HG02870 (cell line): ENCODE data around the gene ZKSCAN2.

Source experiments
- ATAC-seq: cut with Tn5 transposase; IDR thresholded peaks from one replicate; pipeline ENCODE4 v1.9.1; 2021; ENCODE audit warnings: mild to moderate bottlenecking, moderate library complexity; ENCODE audit not compliant: unreplicated experiment

The ZKSCAN2 gene

GRCh38 chr16:25257470-25257955 lies at the start of gene ZKSCAN2:
Gene ZKSCAN2 (minus strand): TSS chr16:25257845. CDS start chr16:25257127, 718 bp downstream.
- ATAC-seq, result peak; percentile 75

GRCh38 chr16:25299792-25300590 lies 42.3 kb upstream of the ZKSCAN2 start:
- ATAC-seq, result no peak

DNA sequence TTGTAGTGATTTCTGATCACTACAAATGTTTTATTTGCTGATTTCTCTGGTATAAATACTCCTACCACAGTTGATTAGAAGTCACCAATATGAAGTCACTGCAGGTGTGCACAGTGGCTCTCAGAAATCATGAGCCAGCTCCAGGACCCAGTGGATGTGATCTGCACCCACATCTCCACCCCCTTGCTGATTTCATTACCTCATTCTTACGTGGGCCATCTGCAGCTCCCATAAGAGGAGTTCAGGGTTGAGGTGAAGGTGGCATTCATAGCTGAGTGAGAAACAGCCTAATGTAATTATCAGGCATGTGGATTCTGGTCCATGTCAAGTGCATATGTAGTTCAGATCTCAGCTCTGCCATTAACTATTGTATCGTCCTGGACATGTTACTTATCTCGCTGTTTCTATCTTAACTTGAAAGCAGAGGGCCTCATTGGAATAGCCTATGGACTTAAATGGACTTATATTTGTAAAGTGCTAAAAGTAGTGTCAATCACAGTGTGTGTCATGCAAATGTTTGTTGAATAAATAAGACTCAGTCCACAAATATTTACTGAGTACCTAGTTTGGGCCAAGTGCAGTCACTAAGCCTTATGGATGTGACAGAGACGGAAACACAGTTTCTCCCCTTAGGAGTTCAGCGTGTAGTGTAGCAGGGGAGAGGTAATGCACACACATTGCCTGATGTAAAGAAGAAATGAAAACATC lies 40.7 kb upstream of the ZKSCAN2 start:
- ATAC-seq, result no peak

DNA sequence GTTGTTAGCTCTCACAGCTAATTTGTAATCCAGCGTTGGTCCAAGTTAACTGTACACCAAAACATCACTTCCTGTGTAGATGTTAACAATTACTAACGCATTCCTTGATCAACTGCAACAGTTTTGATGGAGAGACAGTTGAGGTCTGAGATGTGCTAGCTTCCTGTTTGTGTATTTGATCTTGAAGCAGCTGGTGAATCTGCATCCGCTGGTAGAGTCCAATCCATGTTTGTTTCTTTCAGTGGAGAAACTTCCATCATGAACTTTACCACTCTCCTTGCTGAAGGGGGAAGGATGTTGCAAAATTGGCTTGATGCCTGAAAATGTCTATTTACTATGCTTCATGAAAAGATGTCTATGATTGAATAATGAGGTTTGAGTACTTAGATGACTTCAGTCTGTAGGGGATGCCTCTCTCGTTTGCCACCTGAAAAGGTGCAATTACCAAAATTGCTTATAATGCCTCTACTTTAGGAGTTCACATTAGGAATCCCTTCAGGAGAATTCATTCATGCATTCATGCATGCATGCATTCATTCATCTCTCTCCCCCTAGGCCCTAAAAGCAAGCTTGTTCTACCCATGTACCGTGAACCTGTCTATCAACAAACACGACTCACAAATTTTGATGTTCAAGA lies 39.6 kb upstream of the ZKSCAN2 start:
- no peak for ATAC-seq

DNA sequence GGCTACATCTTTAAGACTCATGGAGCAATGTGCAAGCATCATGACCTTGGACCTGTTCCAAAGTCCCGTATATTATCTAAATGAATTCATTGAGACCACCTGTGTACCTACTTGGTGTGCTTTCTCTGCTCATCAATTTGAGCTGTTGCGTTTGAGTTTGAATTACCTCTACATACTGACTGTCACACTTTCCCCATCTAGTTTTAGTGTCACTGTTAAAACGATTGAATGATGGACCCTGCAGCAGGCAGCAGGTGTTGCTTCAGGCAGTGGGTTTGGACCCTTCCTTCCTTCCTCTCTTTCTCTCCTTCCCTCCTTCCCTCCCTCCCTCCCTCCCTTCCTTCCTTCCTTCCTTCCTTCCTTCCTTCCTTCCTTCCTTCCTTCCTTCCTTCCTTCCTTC lies 33.9 kb upstream of the ZKSCAN2 start:
- ATAC-seq, result no peak

DNA sequence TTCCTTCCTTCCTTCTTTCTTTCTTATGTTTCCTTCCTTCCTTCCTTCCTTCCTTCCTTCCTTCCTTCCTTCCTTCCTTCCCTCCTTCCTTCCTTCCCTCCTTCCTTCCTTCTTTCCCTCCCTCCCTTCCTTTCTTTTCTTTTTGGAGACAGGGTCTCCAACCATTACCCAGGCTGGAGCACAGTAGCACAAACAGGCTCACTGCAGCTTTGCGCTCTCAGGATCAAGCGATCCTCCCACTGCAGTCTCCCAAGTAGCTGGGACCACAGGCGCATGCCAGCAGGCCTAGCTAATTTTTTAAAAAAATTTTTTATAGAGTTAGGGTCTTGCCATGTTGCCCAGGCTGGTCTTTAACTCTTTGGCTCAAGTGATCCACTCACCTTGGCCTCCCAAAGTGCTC lies 31.8 kb upstream of the ZKSCAN2 start:
- ATAC-seq, result no peak

GRCh38 chr16:25279491-25279890 lies 21.8 kb upstream of the ZKSCAN2 start:
- ATAC-seq, result no peak

- ATAC-seq, result no peak
Measured at GRCh38 chr16:25271421-25271820, 13.8 kb upstream of the ZKSCAN2 start.

- no peak for ATAC-seq
Measured at GRCh38 chr16:25270577-25270976, 12.9 kb upstream of the ZKSCAN2 start.

DNA sequence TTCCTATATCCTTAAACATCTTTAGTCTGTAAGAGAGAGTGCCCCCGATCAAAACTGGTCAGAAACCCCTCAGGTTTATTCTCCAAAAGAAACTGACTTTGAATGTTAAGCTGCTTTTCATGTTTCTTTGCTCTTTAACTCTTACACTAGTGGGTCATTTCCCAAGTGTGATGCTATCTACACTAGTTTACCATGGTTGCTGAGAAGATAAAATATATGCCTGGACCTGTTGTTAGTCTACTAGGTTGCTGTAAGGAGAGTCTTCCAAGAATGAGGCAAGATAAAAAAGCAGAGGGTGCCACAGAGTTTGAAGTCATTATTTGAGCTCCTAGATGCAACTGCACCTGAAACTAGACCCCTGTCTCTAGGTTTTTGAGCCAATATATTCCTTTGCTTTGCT lies 12.2 kb upstream of the ZKSCAN2 start:
- ATAC-seq, result no peak

DNA sequence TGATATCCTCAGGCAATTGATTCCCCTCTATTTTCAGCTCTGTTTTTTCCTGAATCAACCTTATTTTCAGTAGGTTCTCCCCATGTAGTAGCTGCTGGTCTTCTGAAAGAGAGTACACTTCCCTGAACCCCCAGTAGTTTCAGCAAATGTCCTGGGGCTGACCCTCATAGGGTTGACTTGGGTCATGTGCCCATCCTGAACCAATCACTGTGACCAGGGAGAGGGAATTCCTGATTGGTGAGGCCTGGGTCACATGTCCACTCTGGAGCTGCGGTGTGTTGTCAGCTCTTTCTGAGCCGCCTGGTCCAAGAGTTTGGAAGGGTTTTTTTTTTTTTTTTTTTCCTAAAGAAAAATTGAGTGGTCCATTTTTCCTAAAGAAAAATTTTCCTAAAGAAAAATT lies 8.3 kb upstream of the ZKSCAN2 start:
- ATAC-seq, result no peak

- ATAC-seq, result no peak
Measured at GRCh38 chr16:25264597-25264996, 7.0 kb upstream of the ZKSCAN2 start.

DNA sequence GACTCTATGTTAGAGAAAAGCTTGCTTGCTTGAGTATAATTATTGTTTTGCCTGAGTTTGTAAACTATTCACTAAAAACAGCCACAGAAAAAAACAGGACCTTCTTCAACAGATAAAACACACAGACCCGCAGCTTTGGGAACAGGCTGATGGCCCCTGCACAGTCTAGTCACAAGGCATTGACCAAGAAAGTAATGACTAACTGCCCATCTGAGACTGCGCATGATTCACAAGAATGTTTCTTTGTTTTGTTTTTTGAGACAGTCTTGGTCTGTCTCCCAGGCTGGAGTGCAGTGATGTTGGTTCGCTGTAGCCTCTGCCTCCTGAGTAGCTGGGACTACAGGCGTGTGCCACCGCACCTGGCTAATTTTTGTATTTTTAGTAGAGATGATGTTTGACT lies 2.8 kb upstream of the ZKSCAN2 start:
- no peak for ATAC-seq

DNA sequence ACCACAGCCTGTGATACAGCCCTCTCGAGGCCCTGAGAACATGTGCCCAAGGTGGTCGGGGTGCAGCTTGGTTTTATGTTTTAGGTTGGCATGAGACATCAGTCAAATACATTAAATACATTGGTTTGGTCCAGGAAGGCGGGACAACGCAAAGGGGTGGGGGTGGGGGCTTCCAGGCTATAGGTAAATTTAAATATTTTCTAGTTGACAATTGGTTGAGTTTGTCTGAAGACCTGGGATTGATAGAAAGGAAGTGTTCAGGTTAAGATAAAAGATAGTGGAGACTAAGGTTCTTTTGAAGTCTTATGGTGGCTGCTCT lies 1.2 kb upstream of the ZKSCAN2 start:
- no peak for ATAC-seq

- peak; percentile 44 for ATAC-seq
Measured at GRCh38 chr16:25257956-25258860, 563 bp upstream of the ZKSCAN2 start.

- peak; percentile 3 for ATAC-seq
Measured at GRCh38 chr16:25256695-25257469, 763 bp downstream of the ZKSCAN2 start.

DNA sequence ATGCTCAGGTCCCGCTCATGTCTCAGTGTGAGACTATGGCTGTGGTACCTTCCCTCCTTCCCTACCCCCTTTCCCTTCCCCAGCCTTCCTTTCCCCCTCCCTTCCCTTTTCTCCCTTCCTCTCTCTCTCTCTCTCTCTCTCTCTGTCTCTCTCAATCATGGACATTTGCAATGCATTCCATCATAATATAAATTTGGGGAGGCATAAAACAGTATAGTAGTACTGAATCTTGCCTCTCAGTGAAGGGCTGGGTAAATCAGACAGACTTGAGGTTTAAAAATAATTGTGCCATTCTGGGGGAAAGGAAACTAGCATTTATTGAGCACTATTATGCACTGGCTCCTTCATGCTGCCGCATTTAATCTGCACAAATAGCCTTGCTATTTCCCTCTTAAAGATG lies 4.3 kb downstream of the ZKSCAN2 start:
- no peak for ATAC-seq

DNA sequence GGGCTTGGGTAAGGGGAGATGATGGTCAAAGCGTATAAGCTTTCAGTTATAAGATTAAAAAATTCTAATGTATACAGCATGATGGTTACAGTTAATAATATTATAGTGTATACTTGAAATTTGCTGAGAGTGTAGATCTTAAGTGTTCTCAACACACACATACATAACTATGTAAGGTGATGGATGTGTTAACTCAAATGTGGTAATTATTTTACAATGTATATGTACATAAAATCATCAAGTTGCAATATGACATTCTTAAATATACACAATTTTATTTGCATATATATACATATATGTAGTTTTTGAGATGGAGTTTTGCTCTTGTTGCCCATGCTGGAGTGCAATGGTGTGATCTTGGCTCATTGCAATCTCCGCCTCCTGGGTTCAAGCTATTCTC lies 7.2 kb downstream of the ZKSCAN2 start:
- ATAC-seq, result no peak

DNA sequence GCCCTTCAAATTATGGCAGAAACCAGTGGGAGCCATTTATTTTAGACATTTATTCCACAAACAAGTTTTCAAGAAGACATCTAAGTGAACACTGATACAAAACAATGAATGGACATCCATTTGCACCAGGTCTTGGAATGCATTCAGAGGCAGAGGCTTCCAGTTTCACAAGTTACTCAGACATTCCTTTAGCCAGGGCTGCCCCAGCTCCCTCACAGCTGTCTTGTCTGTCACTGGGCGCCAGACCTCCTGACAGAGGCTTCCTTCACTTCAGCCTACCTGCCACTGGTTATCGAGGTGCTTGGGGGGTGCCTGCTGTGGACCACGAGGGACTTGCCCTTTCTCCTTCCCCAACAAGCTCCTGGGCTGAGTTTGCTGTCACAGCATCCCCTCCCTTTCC lies 21.7 kb downstream of the ZKSCAN2 start:
- ATAC-seq, result no peak

DNA sequence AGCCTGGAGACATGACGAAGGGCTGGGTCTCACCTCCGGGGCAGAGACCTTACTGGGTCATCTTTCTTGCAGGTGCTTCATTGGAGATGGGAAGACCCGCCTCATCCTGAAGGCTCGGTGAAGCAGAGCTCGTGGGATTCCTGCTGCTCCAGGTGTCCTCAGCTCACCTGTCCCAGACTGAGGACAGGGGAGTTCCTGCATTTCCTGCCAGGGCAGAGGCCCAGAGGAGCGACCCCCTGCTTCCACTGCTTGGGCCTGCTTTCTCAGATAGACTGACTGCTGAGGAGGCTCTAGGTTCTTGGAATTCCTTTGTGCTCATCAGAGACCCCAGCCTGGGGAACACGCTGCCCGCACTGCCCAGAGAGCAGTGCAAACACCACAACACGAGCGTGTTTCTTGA lies 29.3 kb downstream of the ZKSCAN2 start:
- ATAC-seq, result no peak
